ENCODE measurements around the gene APCDD1L. TPM values are rescaled to one million over a fixed set of nuclear protein-coding genes. Genes with fewer than 3 reads are reported as not detected.
"Not testable (repeated sequence)": the region's sequence is repeated elsewhere in the genome, so short reads cannot be mapped to it uniquely, and the experiment has no call there.

APCDD1L gene
- total RNA-seq, 1 donor from 2014 or later = 5.1 TPM

DNA sequence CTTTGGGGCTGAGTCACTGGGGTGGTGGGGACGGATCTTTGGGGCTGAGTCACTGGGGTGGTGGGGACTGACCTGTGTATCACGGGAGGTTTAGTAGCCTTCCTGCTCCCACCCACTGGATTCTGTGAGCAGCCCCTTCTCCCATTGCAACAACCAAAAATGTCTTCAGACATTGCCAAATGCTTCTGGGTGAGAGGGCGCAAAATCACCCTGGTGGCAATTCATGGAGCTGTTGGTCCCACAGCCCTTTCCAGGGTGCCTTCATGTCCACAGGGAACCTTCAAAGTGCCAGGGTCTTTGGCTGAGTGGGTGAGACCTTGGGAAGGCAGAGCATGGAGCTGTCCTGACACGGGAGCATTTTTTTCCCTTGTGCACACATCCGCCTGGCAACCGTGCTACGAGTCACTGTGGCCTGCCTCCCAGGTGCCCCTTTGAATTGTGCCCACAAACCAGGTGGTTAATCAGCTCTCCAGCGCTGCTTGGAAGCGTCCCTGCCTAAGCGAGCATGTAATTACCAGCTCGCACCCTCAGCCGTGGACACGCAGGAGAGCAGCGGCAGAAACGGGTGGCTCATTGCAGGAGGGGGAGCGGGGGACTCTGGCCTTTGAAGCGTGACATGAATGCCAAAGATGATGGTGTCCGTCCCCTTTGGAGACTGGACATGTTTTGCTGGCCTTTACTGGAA, 27.4 kb upstream of the APCDD1L start:
- Histone ChIP-seq H3K4me3 (ENCODE audit: low read depth, low read length) (no peak overlapping the region), H3K27me3 (ENCODE audit: control insufficient read depth, insufficient read depth, low read length) (no peaks in the 10 kb centered on the region), H3K36me3 (ENCODE audit: control insufficient read depth, insufficient read depth, low read length) (no peaks in the 10 kb centered on the region)
- no peak for DNase-seq (ENCODE audit: low read depth)
- TF ChIP-seq, protein P1, sequence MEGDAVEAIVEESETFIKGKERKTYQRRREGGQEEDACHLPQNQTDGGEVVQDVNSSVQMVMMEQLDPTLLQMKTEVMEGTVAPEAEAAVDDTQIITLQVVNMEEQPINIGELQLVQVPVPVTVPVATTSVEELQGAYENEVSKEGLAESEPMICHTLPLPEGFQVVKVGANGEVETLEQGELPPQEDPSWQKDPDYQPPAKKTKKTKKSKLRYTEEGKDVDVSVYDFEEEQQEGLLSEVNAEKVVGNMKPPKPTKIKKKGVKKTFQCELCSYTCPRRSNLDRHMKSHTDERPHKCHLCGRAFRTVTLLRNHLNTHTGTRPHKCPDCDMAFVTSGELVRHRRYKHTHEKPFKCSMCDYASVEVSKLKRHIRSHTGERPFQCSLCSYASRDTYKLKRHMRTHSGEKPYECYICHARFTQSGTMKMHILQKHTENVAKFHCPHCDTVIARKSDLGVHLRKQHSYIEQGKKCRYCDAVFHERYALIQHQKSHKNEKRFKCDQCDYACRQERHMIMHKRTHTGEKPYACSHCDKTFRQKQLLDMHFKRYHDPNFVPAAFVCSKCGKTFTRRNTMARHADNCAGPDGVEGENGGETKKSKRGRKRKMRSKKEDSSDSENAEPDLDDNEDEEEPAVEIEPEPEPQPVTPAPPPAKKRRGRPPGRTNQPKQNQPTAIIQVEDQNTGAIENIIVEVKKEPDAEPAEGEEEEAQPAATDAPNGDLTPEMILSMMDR (IDR thresholded peaks at IDR 0.05; ENCODE audit: insufficient read depth, low read length, poor library complexity, severe bottlenecking) = peak; percentile 1

DNA sequence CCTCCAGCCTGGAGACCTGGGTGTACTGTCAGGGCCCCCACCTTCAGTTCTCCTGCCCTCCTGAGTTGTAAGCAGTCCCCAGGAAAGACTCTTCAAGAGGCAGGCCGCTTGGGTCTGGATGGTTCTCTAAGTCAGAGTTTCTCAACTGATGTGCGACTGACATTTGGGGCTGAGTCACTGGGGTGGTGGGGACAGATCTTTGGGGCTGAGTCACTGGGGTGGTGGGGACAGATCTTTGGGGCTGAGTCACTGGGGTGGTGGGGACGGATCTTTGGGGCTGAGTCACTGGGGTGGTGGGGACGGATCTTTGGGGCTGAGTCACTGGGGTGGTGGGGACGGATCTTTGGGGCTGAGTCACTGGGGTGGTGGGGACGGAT, 26.8 kb upstream of the APCDD1L start:
- H3K4me3 ChIP-seq (ENCODE audit: low read depth, low read length); H3K36me3 ChIP-seq (ENCODE audit: control insufficient read depth, insufficient read depth, low read length); DNase-seq (ENCODE audit: low read depth); H3K27me3 ChIP-seq (ENCODE audit: control insufficient read depth, insufficient read depth, low read length): not testable (repeated sequence)

DNA sequence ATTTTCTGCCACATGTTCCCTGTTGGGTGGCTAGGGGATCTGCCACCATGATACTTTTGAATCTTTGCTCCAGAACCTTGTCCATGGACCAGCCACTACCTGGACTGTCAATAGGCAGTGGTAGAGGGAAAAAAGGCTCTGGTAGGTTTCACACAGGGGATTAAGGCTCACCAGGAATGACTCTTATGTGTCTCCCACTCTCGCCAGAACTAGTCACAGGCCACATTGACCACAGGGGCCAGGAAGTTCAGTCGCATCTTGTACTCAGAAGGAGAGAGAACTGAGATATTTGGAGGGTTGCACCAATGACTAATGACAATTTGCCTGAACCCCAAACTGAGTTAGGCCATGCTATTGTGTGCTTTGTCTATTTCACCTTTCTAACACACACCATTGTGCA, 23.6 kb upstream of the APCDD1L start:
- TF ChIP-seq, protein P1 (IDR thresholded peaks at IDR 0.05; ENCODE audit: insufficient read depth, low read length, poor library complexity, severe bottlenecking) = no peak
- Histone ChIP-seq H3K36me3 (ENCODE audit: control insufficient read depth, insufficient read depth, low read length) (no peaks in the 10 kb centered on the region), H3K4me3 (ENCODE audit: low read depth, low read length) (no peak overlapping the region), H3K27me3 (ENCODE audit: control insufficient read depth, insufficient read depth, low read length) (no peaks in the 10 kb centered on the region)
- no peak for DNase-seq (ENCODE audit: low read depth)

DNA sequence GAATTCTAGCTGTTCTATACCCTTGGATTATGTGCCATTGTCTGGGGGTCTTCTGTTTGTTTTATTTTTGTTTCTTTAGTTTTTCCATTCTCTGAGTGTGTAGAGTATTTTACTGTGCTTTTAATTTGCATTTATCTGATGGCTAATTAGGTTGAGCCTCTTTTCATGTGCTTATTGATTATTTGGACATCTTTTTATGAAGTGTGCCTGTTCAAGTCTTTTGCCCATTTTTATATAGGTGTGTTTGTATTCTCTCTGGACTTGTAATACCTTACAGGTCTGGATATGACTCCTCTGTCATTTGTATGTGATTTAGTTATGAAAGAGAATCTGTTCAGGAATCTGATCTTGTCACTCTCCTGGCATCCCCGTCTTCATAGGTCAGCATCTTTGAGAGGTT, 22.6 kb upstream of the APCDD1L start:
- no peak for DNase-seq (ENCODE audit: low read depth)
- TF ChIP-seq, protein P1 (IDR thresholded peaks at IDR 0.05; ENCODE audit: insufficient read depth, low read length, poor library complexity, severe bottlenecking) = no peak
- no peak overlapping the region for H3K4me3 ChIP-seq (ENCODE audit: low read depth, low read length)
- no peaks in the 10 kb centered on the region for H3K36me3 ChIP-seq (ENCODE audit: control insufficient read depth, insufficient read depth, low read length)
- no peaks in the 10 kb centered on the region for H3K27me3 ChIP-seq (ENCODE audit: control insufficient read depth, insufficient read depth, low read length)

DNA sequence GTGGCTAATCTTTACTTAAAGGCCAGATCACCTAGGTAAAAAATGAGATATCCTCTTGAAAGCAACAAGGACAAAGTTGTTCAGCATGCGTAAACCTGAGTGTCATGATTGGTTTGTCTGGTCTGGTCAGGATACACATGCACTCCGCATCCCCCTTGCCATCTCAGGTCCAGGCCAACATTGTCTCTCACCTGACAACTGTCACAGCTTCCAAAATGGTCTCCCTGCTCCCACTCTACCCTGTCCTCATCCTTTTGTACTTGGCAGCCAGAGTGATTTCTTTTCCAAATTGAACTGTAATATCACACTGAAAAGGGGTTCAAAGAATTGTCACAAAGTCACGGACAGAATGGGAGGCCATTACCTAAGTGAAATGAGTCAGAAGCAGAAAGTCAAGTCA, 21.1 kb upstream of the APCDD1L start:
- no peak overlapping the region for H3K4me3 ChIP-seq (ENCODE audit: low read depth, low read length)
- TF ChIP-seq, protein P1 (IDR thresholded peaks at IDR 0.05; ENCODE audit: insufficient read depth, low read length, poor library complexity, severe bottlenecking) = no peak
- H3K36me3 ChIP-seq (ENCODE audit: control insufficient read depth, insufficient read depth, low read length) = no peaks in the 10 kb centered on the region
- no peak for DNase-seq (ENCODE audit: low read depth)
- H3K27me3 ChIP-seq (ENCODE audit: control insufficient read depth, insufficient read depth, low read length) = no peaks in the 10 kb centered on the region

DNA sequence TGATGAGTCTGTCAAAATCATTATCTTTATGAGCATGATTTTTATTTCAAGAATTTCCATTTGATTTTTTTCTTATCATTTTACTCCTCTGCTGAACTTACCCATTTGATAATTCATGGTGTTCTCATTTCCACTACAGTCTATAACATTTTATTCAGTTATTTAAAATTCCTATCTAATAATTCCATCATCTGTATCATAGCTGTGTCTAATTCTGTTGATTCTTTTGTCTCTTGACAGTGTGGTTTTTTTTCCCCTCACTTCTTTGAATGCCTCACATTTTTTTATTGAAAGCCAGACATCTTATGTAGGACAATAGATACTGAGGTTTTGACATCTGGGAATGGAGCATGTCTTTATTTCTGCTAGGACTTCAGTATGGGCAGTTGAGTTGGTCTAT, 16.5 kb upstream of the APCDD1L start:
- Histone ChIP-seq H3K4me3 (ENCODE audit: low read depth, low read length) (no peak overlapping the region), H3K36me3 (ENCODE audit: control insufficient read depth, insufficient read depth, low read length) (no peaks in the 10 kb centered on the region), H3K27me3 (ENCODE audit: control insufficient read depth, insufficient read depth, low read length) (no peaks in the 10 kb centered on the region)
- no peak for DNase-seq (ENCODE audit: low read depth)
- TF ChIP-seq, protein P1 (IDR thresholded peaks at IDR 0.05; ENCODE audit: insufficient read depth, low read length, poor library complexity, severe bottlenecking) = no peak

All from kidney epithelial cell (primary cell).